GM10266 (cell line): ENCODE results near the gene CLIC3.

Experiments used
- DNase-seq: peaks from one replicate; pipeline ENCODE4 v3.0.0; 2012; ENCODE audit errors: extremely low spot score
- TF ChIP-seq, protein P1 (sequence below): IDR thresholded peaks from 2 replicates; pipeline ENCODE4 v1.5.1; 2012; ENCODE audit warnings: mild to moderate bottlenecking, low read depth; ENCODE audit not compliant: control insufficient read depth, insufficient read depth; ENCODE audit errors: missing control alignments

Gene CLIC3

GRCh38 chr9:136996361-136997292 is at the start of gene CLIC3:
TSS of gene CLIC3 (minus strand) at chr9:136996568. CDS start at chr9:136996543, 25 bp downstream.
- DNase-seq: no peak
- TF ChIP-seq, protein P1, sequence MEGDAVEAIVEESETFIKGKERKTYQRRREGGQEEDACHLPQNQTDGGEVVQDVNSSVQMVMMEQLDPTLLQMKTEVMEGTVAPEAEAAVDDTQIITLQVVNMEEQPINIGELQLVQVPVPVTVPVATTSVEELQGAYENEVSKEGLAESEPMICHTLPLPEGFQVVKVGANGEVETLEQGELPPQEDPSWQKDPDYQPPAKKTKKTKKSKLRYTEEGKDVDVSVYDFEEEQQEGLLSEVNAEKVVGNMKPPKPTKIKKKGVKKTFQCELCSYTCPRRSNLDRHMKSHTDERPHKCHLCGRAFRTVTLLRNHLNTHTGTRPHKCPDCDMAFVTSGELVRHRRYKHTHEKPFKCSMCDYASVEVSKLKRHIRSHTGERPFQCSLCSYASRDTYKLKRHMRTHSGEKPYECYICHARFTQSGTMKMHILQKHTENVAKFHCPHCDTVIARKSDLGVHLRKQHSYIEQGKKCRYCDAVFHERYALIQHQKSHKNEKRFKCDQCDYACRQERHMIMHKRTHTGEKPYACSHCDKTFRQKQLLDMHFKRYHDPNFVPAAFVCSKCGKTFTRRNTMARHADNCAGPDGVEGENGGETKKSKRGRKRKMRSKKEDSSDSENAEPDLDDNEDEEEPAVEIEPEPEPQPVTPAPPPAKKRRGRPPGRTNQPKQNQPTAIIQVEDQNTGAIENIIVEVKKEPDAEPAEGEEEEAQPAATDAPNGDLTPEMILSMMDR: no peak

DNA sequence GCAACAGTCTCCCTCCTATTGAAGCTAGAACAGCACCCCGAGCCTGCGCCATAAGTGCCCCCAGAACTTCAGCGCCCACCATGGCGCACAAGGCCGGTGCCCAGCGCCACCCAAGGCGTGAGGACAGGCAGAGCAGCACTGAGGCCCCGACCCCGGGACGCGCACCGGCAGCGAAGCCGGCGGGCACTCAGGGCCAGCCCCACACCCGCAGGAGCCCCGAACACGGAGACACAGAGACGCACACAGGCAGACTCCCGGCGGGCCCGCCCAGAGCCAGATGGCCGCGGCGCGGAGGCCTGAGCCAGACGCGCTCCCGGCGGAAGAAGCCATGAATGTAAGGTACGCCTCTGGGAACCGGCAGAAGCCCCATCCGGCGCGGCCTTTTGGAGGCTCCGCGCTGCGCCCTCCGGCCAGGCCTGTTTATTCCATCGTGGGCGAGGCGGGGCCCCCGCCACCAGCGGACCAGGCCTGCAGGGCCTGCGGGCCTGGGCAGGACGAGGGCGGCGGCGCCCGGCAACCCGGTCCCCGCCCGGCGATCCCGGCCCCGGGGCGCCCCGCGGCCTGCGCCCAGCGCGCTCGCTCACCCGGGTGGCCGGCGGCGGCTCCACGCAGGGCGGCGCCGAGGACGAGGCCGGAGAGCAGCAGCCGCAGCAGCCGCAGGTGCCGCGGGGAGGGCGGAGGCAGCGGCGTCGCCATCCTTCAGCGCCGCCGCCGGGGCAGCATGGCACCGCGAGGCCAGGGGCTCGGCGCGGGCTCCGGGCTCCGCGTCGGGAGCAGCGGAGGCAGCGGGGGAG is 49.1 kb upstream of the CLIC3 start:
- no peak for DNase-seq
- TF ChIP-seq, protein P1: no peak

DNA sequence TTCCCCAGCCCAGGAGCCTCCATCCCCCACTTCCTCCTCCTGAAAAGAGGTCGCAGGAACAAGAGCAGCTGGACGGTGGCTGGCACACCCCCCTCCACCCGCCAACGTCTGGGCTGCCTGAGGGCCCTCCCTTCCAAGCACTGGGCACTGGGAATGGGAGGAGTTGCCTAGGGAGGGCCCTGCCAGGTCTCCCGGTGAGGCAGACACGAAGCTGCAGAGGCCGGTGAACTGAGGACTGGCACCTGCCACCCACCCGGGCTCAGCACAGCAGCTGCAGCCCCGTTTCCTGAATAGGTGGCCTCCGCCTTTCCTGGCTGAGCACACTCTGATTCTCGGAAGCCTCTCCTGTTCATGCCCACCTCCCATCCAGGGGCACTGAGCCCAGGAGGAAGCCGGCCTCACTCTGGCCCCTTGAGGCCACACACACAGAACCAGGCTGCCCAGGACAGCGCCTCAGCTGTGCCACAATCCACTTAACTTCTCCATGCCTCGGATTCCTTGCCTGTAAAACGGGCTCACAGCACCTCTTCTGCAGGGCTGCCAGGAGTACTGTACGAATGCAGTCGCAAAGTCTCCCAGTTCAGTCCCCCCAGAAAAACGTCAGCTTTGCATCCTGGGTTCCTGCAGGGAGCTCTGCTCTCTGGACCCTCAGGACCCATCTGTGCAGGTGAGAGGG is 48.3 kb upstream of the CLIC3 start:
- no peak for DNase-seq
- TF ChIP-seq, protein P1: no peak

DNA sequence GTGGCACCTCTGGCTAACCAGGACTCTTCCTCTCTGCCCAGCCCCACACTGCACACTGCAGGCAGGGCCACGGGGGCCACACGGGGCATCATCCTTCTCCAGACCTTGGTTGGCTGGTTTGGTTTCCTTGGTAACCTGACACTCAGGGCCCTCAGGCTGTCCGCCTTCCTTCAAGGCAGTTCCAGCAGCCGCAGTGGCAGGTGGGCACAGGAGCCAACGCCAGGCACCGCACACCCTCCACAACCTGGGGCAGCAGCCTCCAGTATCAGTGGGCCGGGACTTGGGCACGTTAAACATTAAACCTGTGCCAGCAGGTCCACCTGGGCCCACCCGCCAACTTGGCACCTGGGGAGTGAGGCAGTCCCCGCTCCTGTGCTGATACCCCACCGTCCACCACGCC is 47.7 kb upstream of the CLIC3 start:
- TF ChIP-seq, protein P1: no peak
- no peak for DNase-seq

DNA sequence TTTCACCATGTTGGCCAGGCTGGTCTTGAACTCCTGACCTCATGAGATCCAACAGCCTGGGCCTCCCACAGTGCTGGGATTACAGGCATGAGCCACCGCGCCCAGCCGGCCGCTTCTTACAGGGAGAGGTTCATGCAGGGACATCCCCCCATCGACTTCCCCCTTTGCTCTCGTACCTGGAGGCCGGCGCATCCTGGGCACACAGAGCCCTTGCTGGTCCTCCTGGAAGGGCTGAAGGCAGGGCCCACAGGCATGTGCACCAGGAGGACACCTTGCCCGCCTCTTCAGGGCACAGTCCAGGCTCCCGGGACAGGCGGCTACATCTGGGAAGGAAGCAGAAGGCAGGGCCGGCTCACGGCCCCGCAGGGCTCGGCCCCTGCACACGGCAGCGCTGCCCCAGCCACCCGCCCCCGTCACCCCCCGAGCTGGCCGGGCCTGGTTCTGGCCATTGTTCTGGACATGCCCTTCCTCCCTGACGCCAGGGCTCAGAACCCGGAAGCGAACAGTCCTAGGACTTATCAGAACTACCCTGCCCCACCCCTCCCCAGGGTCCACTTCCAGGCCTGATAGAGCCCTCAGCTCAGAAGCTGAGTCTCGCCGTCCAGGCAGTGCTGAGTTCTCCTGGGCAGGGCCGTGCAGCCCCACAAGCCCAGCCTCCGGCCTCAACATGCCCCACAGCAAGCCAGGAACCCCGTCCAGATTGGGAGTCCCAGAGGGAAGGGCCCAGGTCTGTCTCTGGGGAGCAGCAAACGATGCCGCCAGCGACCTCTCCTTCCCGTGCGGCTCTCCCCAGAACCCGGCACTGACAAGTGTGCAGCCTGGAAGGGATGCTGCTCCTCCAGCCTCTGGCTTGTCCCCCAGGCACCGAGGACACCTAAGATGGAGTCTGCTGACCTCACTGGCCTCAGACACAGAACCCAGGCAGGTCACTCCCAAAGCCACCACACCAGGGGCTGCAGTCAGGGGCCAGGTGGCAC is 46.7 kb upstream of the CLIC3 start:
- DNase-seq: no peak
- TF ChIP-seq, protein P1: no peak

- TF ChIP-seq, protein P1: no peak
- no peak for DNase-seq
Measured at GRCh38 chr9:137041124-137041523, 44.8 kb upstream of the CLIC3 start.
